HL-60/S4 (cell line): Measurements from ENCODE around the gene IRF3.
"Not testable (repeated sequence)": the region's sequence is repeated elsewhere in the genome, so short reads cannot be mapped to it uniquely, and the experiment has no call there.

Experiments
- in situ Hi-C: fragments of 300-500 bp; cut with MboI; formaldehyde crosslinking; loops from 2 replicates; pipeline ENCODE4 v1.14.3; 2022; ENCODE audit warnings: low sequenced_read_pairs

The IRF3 gene

GRCh38 chr19:49651029-49651819, 14.4 kb downstream of the IRF3 start:
- in situ Hi-C loops = no loop called here

GRCh38 chr19:49646586-49646985, 19.1 kb downstream of the IRF3 start:
- in situ Hi-C loops = no loop called here

- in situ Hi-C loops = no loop called here
Measured at GRCh38 chr19:49645995-49646394, 19.7 kb downstream of the IRF3 start.

- in situ Hi-C loops = no loop called here
Measured at GRCh38 chr19:49645592-49645991, 20.1 kb downstream of the IRF3 start.

- in situ Hi-C loops = no loop called here
Measured at GRCh38 chr19:49643466-49643865, 22.2 kb downstream of the IRF3 start.

- in situ Hi-C loops = no loop called here
Measured at GRCh38 chr19:49642492-49643035, 23.1 kb downstream of the IRF3 start.

- in situ Hi-C loops = no loop called here
Measured at GRCh38 chr19:49641688-49642491, 23.8 kb downstream of the IRF3 start, which contains the start of gene SCAF1. Gene SCAF1, plus strand, starts transcription at chr19:49642209. Its CDS starts 2,818 bp downstream, at chr19:49645027.

GRCh38 chr19:49640113-49640898, 25.4 kb downstream of the IRF3 start, which contains the start of gene RRAS:
Gene RRAS, minus strand, starts transcription at chr19:49640143. Its CDS starts 45 bp downstream, at chr19:49640098.
- in situ Hi-C loops = no loop called here

GRCh38 chr19:49639401-49640112, 26.1 kb downstream of the IRF3 start:
- in situ Hi-C loops = no loop called here

- in situ Hi-C loops = no loop called here
Measured at GRCh38 chr19:49637821-49638738, 27.6 kb downstream of the IRF3 start.

- in situ Hi-C loops = no loop called here
Measured at GRCh38 chr19:49636233-49636932, 29.3 kb downstream of the IRF3 start.

- in situ Hi-C loops = no loop called here
Measured at GRCh38 chr19:49635530-49636232, 30.0 kb downstream of the IRF3 start.

- in situ Hi-C loops = not testable (repeated sequence)
Measured at GRCh38 chr19:49633273-49633672, 32.4 kb downstream of the IRF3 start.

- in situ Hi-C loops = no loop called here
Measured at GRCh38 chr19:49632576-49632975, 33.1 kb downstream of the IRF3 start.

- in situ Hi-C loops = no loop called here
Measured at GRCh38 chr19:49631610-49632192, 34.0 kb downstream of the IRF3 start.

GRCh38 chr19:49631014-49631588, 34.6 kb downstream of the IRF3 start:
- in situ Hi-C loops = no loop called here

- in situ Hi-C loops = no loop called here
Measured at GRCh38 chr19:49629659-49630058, 36.0 kb downstream of the IRF3 start.
